GM18507 (cell line): ENCODE measurements around the gene GGT6.
"Not testable (repeated sequence)": the region's sequence is repeated elsewhere in the genome, so short reads cannot be mapped to it uniquely, and the experiment has no call there.

ENCODE experiments used
- DNase-seq: peaks from one replicate; pipeline ENCODE4 v3.0.0; 2011; ENCODE audit warnings: low read depth; ENCODE audit not compliant: insufficient read length; ENCODE audit errors: extremely low spot score
- FAIRE-seq: peaks from 2 replicates; lab custom pipeline; 2011; peaks lifted over from hg19 to GRCh38; lab: Jason Lieb, UNC

Gene GGT6

DNA sequence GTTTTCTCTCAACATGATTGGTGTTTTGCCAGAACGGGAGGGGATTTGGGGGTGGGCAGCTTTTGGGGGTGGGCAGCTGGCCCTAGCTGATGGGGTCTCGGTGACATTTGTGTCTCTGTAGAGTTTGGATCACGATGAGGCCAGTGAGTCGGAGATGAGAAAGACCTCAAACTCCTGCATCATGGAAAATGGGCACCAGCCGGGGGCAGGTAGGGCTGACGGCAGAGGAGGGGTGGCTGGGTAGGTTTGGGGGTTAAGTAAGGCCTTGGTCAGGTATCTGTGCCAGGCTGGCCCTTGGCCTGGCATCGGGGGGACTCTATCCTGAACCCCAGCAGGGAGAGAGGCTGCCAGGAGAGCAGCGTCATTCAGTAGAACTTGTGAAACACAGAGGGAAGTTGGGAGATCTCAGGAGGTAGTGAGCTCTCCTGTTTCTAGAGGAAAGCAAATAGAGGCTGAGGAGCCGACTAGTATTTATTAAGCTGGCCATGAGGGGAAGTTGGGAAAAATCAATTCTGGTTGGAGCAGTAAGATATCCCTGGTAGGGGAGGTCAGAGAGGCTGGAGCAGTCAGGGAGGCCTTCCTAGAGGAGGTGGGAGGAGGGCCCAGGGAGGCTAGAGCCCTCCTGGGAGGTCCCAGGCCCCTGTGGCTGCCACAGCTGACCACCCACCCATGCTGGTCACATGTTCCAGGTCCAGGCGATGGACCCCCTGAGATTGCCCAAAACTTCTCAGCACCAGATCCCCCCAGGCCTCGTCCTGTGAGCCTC, 32.0 kb upstream of the GGT6 start:
- DNase-seq (no peak), FAIRE-seq (no peak)

DNA sequence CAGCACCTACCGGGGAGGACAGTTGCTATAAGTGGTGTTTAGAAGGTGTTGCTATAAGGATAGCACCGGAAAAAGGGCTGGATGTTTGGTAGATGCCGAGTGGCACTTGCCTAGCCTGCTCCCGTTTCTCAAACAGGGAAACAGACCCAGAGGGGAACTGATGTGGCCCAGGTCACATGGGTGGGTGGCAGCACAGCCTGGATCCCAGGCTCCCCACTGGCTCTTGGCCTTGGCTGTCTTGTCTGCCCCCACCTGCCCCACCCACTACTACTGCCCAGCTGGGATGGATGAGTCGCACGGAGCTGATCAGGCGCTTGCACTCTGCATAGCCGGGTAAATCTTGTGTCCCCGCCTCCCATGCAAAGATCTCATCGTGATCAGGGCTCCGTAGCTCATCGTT, 31.2 kb upstream of the GGT6 start:
- DNase-seq: no peak
- no peak for FAIRE-seq

DNA sequence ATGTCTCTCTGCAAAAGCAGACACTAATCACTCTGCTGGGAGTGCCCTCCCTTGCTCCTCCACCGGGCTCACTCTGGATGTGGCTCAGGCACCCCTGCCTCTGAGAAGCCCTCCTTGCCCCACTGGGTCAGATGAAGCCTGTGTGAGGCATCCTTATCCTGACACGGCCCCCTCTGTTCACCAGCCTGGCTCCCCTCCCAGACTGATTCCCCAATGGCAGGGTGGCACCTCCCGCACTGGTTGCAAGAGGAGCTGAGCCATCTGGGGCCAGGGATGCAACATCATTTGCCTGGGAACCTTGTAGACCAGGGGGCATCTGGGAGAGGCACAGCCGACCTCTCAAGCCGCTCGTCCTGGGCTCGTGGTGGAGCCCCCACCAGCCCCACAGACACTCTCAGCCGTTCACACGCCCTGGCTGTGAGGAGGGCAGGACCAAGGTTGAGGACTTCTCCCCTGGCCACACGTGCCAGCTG, 30.6 kb upstream of the GGT6 start:
- FAIRE-seq (no peak), DNase-seq (no peak)

DNA sequence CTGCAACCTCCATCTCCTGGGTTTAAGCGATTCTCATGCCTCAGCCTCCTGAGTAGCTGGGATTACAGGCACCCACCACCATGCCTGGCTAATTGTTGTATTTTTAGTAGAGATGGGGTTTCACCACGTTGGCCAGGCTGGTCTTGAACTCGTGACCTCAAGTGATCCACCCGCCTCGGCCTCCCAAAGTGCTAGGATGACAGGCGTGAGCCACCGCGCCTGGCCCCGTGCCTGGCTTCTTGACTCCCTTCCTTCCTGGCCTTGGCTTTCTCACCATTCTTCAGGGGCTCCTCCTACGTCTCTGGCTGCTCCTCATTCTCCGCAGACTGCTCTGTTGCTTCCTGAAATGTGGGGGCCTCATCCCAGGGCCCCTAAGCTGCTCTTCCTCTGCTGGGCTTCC, 29.7 kb upstream of the GGT6 start:
- FAIRE-seq, DNase-seq: not testable (repeated sequence)

DNA sequence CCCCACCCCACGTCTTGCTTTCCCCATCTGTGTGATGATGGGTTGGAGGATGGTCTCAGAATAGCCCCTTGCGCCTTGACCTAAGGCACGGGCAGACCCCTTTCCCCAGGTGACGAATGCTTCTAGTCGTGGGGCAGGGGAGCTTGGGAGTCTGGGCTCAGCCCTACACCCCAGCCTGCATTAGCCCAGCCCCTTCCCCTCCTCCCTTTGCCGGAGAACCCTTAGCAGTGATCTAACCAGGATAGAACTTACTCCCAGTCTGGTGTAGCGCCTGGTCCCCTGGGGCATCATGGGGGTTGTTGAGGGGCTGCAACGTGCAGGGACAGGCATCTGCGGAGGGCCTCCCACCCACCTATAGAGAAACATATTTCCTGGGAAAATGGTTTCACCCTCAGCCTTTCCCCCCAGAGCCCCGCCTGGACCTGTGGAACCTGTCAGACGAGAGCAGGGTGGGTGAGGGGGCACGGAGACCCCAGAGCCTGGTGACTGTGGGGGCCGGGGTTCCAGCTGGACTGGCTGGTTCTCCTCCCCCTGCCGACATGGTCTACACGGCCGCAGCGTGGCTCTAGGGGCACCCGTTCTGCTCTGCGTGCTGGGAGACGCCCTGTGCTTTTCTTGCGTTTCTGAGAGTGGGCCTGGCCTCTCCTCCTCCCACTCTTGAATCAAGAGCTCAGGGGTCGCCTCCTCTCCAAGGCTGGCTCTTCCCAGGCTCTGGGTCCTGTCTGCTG, 28.7 kb upstream of the GGT6 start:
- FAIRE-seq: no peak
- no peak for DNase-seq

DNA sequence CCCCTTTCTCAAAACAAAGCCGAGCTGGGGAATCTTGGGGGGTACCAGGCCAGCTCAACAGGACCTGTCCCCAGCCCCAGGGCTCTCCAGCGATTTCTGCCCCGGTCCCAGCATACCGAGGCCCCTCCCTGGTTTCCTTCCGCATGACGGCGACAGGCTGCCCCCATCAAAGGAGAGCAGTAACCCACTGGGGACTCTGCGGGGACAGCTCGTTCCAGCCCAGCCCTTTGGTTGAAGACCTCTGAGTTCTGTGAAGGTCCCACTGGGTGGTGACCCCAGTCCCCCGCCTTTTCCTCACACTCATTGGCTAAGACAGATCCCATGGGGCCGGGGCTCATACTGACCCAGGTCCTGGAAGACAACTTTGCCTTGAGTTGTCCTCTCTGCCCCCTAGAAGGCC, 28.0 kb upstream of the GGT6 start:
- DNase-seq: no peak
- no peak for FAIRE-seq

DNA sequence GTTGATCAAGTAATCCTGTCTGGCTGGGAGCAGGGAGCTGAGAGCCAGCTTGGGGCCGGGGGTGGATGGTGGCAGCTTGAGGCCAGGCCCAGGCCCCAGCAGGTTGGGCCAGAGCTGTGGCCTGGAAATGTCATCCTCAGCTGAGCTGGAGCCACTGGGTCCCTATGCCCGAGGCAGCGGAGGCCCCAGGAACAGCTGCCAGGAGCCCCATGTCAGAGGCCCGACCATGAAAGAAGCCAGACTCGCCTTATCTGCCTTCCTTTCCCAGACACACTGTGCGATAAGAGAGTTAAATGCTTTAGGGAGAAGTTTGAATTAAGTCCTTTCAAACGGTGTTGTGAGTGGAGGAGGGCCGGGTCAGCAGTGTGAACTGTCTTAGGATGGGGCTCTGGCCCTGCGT, 27.4 kb upstream of the GGT6 start:
- no peak for DNase-seq
- no peak for FAIRE-seq

DNA sequence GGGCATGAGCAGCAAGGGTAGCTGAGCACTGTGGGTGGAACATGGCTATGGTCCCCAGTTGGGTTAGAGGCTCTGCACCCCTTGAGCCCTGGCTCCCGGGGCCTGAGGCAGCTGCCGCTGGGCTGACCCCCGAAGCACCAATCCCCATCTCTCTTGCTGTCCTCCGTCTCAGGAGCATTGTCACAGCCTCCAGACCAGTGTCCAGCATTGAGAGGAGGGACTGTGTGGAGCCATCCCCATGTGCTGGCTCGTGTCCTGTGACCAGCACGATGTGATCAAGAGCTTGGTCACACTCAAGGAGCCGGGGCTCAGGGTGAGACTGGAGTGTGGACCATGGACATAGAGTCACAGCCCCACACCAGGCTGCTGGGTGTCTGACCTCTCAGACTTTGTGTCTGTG, 26.8 kb upstream of the GGT6 start:
- no peak for FAIRE-seq
- DNase-seq: no peak

DNA sequence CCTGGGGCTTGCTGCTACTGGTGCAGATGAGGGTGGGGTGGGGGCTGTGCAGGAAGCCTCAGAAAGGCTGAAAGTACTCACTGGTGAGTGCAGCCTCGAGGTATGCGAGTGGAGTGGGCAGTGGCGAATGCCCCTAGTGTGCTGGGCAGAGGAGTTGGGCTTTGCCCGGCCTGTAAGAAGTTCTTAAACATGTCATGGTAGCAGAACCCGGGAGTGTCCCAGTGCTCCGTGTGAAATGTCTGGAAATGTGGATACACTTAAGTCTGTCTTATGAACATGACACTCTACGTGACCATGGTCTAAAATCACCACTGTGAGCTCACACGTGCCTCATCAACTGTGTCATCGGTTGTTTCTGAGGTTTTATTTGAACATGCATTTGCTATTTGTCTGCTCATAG, 25.7 kb upstream of the GGT6 start:
- DNase-seq (no peak), FAIRE-seq (no peak)

DNA sequence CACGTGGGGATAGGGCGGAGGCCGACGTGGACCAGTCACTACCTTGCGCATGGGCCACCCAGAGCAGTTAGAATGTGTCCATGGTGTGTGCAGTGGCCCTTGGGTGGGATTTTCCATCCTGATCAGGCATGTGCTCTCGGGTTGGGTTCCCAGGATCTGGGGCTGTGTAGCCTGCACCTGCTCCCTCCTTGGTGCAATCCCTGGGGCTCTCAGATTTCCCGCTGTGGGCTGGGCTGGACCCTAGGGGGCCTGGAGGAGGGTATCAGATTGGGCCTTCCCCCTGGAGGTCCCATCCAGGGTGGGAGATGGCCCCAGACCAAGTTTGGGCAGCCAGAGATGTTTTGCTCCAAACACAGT, 25.2 kb upstream of the GGT6 start:
- no peak for FAIRE-seq

DNA sequence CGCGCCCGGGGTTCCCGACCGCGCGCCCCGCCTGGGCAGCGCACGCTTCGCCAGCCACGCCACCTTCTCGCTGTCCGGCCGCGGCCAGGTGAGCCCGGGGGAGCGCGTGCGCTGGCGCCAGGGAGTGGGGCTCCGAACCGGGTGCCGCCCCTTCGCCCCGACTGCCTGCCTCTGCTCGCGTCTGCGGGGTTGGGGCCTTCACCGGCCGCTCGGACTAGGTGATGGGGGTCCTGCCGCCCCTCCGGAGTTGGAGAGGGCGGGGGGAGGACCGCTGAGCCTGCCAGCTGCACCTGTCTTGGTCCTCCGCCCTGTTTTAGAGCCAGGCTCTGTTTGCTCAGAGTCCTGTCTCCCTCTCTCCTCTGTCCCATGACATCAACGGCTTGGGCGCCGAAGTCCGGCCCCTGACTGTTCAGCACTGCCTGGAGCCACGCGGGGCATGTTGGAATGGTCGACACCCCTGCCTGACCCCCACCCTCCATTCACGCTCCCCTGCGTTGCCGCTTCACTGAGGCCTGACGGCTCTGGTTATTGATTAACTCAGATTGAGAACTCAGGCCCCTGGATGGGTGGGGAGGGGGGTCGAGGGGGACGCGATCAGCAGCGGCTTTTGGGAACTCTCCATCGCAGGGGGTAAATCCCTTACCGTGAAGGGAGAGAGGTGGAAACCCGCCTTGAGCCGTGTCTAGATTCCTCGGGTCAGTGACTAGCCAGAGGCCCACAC, 24.7 kb upstream of the GGT6 start:
- FAIRE-seq: no peak
- no peak for DNase-seq

More for the DNA sequence above, 25.2 kb upstream of the GGT6 start:
- DNase-seq: no peak

DNA sequence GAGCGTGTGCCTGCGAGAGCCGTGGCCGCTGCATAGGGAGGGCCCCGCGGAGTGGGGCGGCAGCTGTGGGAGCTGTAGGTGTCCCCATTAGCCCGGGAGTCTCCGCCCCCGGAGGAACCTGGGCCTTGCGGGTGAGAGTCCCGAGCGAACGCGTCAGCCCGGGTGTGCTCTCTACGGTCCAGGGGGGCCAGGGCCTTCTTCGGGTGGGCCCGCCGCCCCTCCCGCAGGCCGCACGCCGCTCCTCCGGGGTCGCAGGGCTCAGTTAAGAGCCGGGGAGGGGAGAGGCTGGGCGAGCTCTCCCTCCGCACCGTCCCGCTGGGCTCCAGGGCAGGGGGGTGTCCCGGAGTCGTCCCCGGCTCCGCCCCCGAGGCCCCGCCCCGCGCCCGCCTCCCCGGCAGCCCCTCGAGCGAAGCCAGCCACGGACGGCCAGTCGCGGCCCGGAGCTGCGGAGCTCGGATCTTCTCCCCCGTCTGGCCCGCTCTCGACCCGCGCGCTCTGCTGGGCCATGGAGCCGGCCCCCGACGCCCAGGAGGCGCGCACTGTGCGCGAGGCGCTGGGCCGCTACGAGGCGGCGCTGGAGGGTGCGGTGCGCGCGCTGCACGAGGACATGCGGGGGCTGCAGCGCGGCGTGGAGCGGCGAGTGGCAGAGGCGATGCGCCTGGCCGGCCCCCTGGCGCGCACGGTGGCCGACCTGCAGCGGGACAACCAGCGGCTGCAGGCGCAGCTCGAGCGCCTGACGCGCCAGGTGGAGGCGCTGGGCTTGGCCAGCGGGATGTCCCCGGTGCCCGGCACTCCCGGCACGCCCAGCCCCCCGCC, 23.9 kb upstream of the GGT6 start, which contains the start of gene SMTNL2:
TSS of gene SMTNL2 (plus strand) at position 429 of the 816 bp plus-strand sequence. CDS start at position 506, 77 bp downstream.
- FAIRE-seq (no peak), DNase-seq (no peak)

DNA sequence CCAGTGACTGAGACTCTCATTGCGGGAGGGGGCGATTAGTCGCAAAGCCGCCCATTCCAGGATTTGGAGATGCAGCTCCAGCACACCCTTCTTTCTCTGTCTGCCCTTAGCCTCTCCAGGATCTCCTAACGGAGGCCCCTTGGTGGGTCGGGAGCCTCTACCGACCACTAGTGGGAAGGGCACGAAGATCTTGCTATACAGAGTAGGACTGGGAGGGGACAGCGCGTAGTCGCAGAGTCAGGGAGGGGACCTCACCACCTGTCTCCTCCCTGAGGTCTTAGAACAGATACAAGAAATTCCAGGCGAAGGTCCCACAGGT, 23.4 kb upstream of the GGT6 start:
- FAIRE-seq: no peak
- no peak for DNase-seq

DNA sequence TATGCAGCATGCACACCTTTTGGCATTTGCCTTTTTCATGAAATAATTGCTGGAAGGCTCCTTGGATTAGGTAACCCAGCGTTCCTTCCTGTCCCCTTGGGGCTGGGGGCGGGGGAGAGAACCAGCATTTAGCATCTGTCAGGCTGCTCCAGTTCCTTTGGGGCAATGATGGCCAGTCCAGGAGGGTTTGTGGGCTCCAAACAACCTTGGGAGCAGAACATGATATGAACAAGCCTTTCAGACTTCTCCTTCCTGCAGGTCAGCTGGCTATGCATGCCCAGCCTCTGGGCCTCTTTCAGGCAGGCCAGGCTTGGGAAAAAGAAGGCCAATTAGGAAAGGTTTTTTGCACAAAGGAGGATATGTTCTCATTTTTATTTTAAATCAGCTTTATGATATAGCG, 22.8 kb upstream of the GGT6 start:
- FAIRE-seq: no peak

DNA sequence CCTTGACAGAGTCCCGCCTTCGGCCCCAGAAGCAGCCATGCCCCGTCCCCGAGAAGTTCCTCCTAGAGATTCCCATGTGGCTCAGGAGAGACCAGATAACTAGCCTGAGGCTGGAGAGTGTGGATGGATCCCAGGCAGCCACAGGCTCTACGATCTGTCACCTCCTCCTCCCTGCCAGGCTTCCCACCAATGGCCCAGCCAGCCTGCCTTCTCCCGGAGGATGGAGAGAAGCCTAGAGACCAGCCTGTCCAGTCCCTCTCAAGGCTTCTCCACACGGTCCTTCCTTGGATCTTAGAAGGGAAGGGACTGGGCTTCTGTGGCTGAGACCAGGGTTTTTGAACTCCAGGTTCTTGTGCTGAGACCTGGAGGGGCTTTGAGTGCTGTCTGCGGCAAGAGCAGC, 22.3 kb upstream of the GGT6 start:
- FAIRE-seq (no peak), DNase-seq (no peak)

More for the DNA sequence above, 22.8 kb upstream of the GGT6 start:
- no peak for DNase-seq

DNA sequence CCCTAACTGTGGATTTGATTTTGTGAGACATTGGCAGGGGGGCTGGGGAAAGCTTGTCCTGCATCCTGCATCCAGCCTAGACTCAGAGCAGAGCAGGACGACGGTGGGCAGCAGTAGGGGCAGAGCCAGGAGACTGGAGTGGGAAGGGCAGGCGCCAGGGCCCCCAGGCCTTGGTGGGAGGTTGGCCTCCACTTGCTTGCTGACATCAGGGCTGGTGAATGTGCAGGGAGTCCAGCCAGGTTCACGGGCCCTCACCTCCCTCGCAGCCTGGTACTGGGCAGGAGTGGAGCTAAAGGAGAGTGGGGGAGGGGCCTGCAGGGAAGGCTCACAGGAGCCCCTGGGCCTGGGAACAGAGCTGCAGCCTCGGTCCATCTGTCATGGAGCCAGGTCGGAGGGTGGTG, 21.7 kb upstream of the GGT6 start:
- FAIRE-seq: no peak
- no peak for DNase-seq

DNA sequence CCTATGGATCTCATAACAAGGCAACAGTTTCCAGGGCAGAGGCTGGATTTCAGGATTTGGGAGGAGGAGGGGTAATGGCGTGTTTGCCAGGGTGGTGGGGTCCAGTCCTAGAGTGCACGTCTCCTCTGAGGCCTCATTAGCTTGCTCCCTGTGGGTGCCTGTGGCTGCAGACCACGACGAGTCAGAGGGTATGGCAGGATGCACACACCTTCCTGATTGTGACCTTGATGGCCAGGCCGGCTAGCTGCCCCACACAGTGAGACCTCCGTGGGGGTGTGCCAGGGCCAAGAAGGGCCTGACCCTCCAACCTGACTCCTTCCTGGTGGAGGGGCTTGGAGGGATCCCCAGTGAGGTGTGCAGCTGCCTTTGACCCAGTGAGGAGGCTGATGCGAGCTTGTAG, 19.9 kb upstream of the GGT6 start:
- FAIRE-seq (no peak), DNase-seq (no peak)

DNA sequence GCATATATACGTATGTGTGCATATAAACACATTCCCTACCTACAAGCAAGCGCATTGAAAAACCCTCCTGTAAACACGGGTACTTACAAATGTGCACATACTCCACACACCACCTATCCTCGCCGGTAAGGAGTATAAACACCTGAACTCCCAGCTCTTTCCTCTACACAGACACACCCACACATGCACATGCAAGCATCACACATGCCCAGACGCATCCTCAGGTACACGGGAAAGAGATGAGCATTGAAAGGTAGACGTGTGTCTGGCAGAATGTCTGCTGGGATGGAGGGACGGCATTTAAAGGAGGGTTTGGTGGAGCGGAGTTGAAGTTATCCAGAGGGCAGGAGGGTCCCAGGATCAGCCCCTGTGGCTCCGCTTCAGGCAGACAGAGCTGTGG, 19.3 kb upstream of the GGT6 start:
- DNase-seq: no peak
- no peak for FAIRE-seq

DNA sequence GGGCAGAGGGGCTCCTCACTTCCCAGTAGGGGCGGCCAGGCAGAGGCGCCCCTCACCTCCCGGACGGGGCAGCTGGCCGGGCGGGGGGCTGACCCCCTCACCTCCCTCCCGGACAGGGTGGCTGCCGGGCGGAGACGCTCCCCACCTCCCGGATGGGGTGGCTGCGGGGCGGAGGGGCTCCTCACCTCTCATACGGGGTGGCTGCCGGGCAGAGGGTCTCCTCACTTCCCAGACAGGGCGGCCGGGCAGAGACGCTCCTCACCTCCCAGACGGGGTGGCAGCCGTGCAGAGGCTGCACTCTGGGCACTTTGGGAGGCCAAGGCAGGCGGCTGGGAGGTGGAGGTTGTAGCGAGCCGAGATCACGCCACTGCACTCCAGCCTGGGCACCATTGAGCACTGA, 18.0 kb upstream of the GGT6 start:
- not testable (repeated sequence) for FAIRE-seq, DNase-seq
